Adrenal gland (tissue), 12 donors: ENCODE data around the gene RAG1. TPM values are rescaled to one million over a fixed set of nuclear protein-coding genes. Genes with fewer than 3 reads are reported as not detected.

Source experiments
- DNase-seq, 7 donors: peaks; one replicate each; pipeline ENCODE4 v3.0.0-alpha.2; 2019 to 2020
- H3K27ac ChIP-seq, 5 donors: fragments of 200-600 bp; sonication (generic) in 4 of 5; 1 replicate in 3 of 5; 2 replicates in 2 of 5; pipeline versions ENCODE4 v1.5.1 to v1.8.0; 2016 to 2020; ENCODE audit warnings: mild to moderate bottlenecking in 1 of 5
- H3K27me3 ChIP-seq: fragments of 200-600 bp; 2 replicates; pipeline ENCODE4 v1.8.0; 2021
- H3K36me3 ChIP-seq, 2 donors: fragments of 200-600 bp; replicated peaks in 1 of 2; 1 replicate in 1 of 2; 2 replicates in 1 of 2; pipeline versions ENCODE4 v1.5.1 to v1.8.0; 2018 to 2022
- H3K4me1 ChIP-seq, 2 donors: fragments of 200-600 bp; replicated peaks in 1 of 2; 1 replicate in 1 of 2; 2 replicates in 1 of 2; pipeline versions ENCODE4 v1.5.1 to v1.8.0; 2018 to 2021
- H3K4me3 ChIP-seq, 4 donors: fragments of 200-600 bp; sonication (generic) in 3 of 4; one replicate each; pipeline ENCODE4 v1.5.1; 2016 to 2018
- H3K9me3 ChIP-seq, 3 donors: fragments of 200-600 bp; sonication (generic) in 1 of 3; replicated peaks in 1 of 3; 1 replicate in 2 of 3; 2 replicates in 1 of 3; pipeline versions ENCODE4 v1.5.1 to v1.8.0; 2016 to 2021
- CTCF ChIP-seq, 6 experiments: fragments of 450-650 bp in 4 of 6; fragments of 200-600 bp in 2 of 6; sonication (generic) in 1 of 6; IDR thresholded peaks; 1 replicate in 5 of 6; 2 replicates in 1 of 6; pipeline versions ENCODE4 v1.5.1 to v1.8.0; 2016 to 2021; ENCODE audit warnings: antibody characterized with exemption in 6 of 6, mild to moderate bottlenecking in 2 of 6, moderate library complexity in 1 of 6
- POLR2A ChIP-seq, 2 donors: fragments of 450-650 bp; IDR thresholded peaks; one replicate each; pipeline ENCODE4 v1.6.1; 2017; ENCODE audit warnings: antibody characterized with exemption in 2 of 2, mild to moderate bottlenecking in 2 of 2, moderate library complexity in 1 of 2
- WGBS, 4 donors: extraction: QIAGEN DNeasy Blood & Tissue Kit in 2 of 4; methylation state at CpG; one replicate each; pipeline versions ENCODE4 v1.1.5 to v1.1.7; 2013 to 2017; 5-methylcytosine and 5-hydroxymethylcytosine counted together
- intact Hi-C, 2 donors: fragments of 100-400 bp; cut with DNase I; formaldehyde crosslinking; loops; one replicate each; pipeline versions ENCODE4 v1.14.1 to v1.15.0; 2022 to 2023
- polyA plus RNA-seq, 3 donors: library from polyadenylated mRNA; stranded (reverse); fragments of 200-250 nt in 2 of 3; fragments of 350-450 nt in 1 of 3; fragmentation: Illumina TruSeq in 1 of 3; extraction: RNeasy Lipid Tissue Mini Kit (QIAGEN cat#74804) in 1 of 3; gene quantifications; one replicate each; pipeline ENCODE4 v1.2.3, GENCODE V29; 2013 to 2014
- total RNA-seq, 9 donors: library from RNA; depleted of rRNA in 4 of 9; stranded (reverse); fragments of >200 nt in 4 of 9; fragments of 120-200 nt in 1 of 9; fragmentation: NEBNext Ultra II Directional in 1 of 9; extraction: Animal tissue kit (Norgen Biotek cat#: 25700) in 1 of 9; gene quantifications; one replicate each; pipeline versions ENCODE4 v1.1.0 to v1.2.4, GENCODE V29; 2013 to 2023
- donor health status: healthy with polysubstance abuse.
- donor health status: Bipolar disorder and iron deficiency.
- donor health status: DM: yes; HTN: yes; CAD: no.
- donor health status: DM: no; HTN: no; CAD: no.
- donor health status: DM: no; HTN: no; CAD: no.
- donor health status: DM: yes; HTN: yes; CAD: no.

RAG1 gene
- total and polyA plus RNA-seq, 12 donors = 0.17 to 3.5 (median 1.7) TPM

- intact Hi-C loops = no loop called here
- no peaks in the 10 kb centered on the region for H3K9me3 ChIP-seq
- no peak overlapping the region for H3K27ac ChIP-seq
- no peak overlapping the region for H3K4me3 ChIP-seq
- no peak for DNase-seq
- H3K27me3 ChIP-seq = no peaks in the 10 kb centered on the region
- TF ChIP-seq POLR2A (IDR thresholded peaks at IDR 0.05) = no peak
- no peak for TF ChIP-seq CTCF (IDR thresholded peaks at IDR 0.05)
- H3K4me1 ChIP-seq = no peaks in the 10 kb centered on the region
- no peaks in the 10 kb centered on the region for H3K36me3 ChIP-seq
Observed at GRCh38 chr11:36602135-36602534, 34.3 kb downstream of the RAG1 start.

- no peaks in the 10 kb centered on the region for H3K27me3 ChIP-seq
- TF ChIP-seq POLR2A (IDR thresholded peaks at IDR 0.05) = no peak
- no peak for TF ChIP-seq CTCF (IDR thresholded peaks at IDR 0.05)
- no peak overlapping the region for H3K27ac ChIP-seq
- WGBS, 4 donors = 79 to 89% (median 85%) methylated on average over 6 of the region's 6 CpGs
- H3K4me1 ChIP-seq = no peaks in the 10 kb centered on the region
- no peak for DNase-seq
- intact Hi-C loops = no loop called here
- no peaks in the 10 kb centered on the region for H3K9me3 ChIP-seq
- no peak overlapping the region for H3K4me3 ChIP-seq
- H3K36me3 ChIP-seq = no peaks in the 10 kb centered on the region
Observed at GRCh38 chr11:36605221-36606216, 37.7 kb downstream of the RAG1 start.

GRCh38 chr11:36608491-36609199 lies 40.8 kb downstream of the RAG1 start:
- TF ChIP-seq POLR2A (IDR thresholded peaks at IDR 0.05) = no peak
- TF ChIP-seq CTCF (IDR thresholded peaks at IDR 0.05) = no peak
- Histone ChIP-seq H3K27ac (no peak overlapping the region), H3K9me3 (no peaks in the 10 kb centered on the region), H3K4me3 (no peak overlapping the region), H3K27me3 (no peaks in the 10 kb centered on the region), H3K36me3 (no peaks in the 10 kb centered on the region), H3K4me1 (no peaks in the 10 kb centered on the region)
- no peak for DNase-seq
- 82 to 93% (median 90%) methylated on average over 1 of the region's 1 CpG for WGBS, 4 donors
- intact Hi-C loops = no loop called here

GRCh38 chr11:36609383-36609782 lies 41.6 kb downstream of the RAG1 start:
- 79 to 87% (median 82%) methylated on average over 2 of the region's 2 CpGs for WGBS, 4 donors
- H3K4me1 ChIP-seq = no peaks in the 10 kb centered on the region
- TF ChIP-seq POLR2A (IDR thresholded peaks at IDR 0.05) (no peak), CTCF (IDR thresholded peaks at IDR 0.05) (no peak)
- no peaks in the 10 kb centered on the region for H3K27me3 ChIP-seq
- no peak overlapping the region for H3K4me3 ChIP-seq
- intact Hi-C loops = no loop called here
- no peak overlapping the region for H3K27ac ChIP-seq
- H3K36me3 ChIP-seq = no peaks in the 10 kb centered on the region
- DNase-seq = no peak
- H3K9me3 ChIP-seq = no peaks in the 10 kb centered on the region
